HG03175 (cell line): Measurements from ENCODE around the gene NECAP2.
A peak's percentile ranks its signal among the peaks of the same experiment; 100 is the strongest.

Experiments used
- ATAC-seq: cut with Tn5 transposase; IDR thresholded peaks from one replicate; pipeline ENCODE4 v1.9.1; 2021; ENCODE audit warnings: mild to moderate bottlenecking, moderate library complexity; ENCODE audit not compliant: unreplicated experiment

The NECAP2 gene

GRCh38 chr1:16440470-16441281 is at the start of gene NECAP2:
NECAP2 (plus strand) TSS chr1:16440724; CDS start chr1:16440762, 38 bp downstream.
- peak; percentile 91 for ATAC-seq

GRCh38 chr1:16391411-16391810 is 49.1 kb upstream of the NECAP2 start:
- no peak for ATAC-seq

- ATAC-seq: no peak
Measured at GRCh38 chr1:16392740-16393569, 47.6 kb upstream of the NECAP2 start.

GRCh38 chr1:16393570-16394521 is 46.7 kb upstream of the NECAP2 start:
- ATAC-seq: no peak

GRCh38 chr1:16394977-16395376 is 45.5 kb upstream of the NECAP2 start:
- no peak for ATAC-seq

GRCh38 chr1:16396591-16396990 is 43.9 kb upstream of the NECAP2 start:
- no peak for ATAC-seq

- no peak for ATAC-seq
Measured at GRCh38 chr1:16397120-16397519, 43.4 kb upstream of the NECAP2 start.

GRCh38 chr1:16398371-16398953 is 42.1 kb upstream of the NECAP2 start:
- ATAC-seq: no peak

- ATAC-seq: no peak
Measured at GRCh38 chr1:16402742-16403141, 37.8 kb upstream of the NECAP2 start.

- no peak for ATAC-seq
Measured at GRCh38 chr1:16405441-16405840, 35.1 kb upstream of the NECAP2 start.

- no peak for ATAC-seq
Measured at GRCh38 chr1:16406868-16407267, 33.7 kb upstream of the NECAP2 start.

- ATAC-seq: no peak
Measured at GRCh38 chr1:16409536-16410152, 30.9 kb upstream of the NECAP2 start.

- no peak for ATAC-seq
Measured at GRCh38 chr1:16410803-16411202, 29.7 kb upstream of the NECAP2 start.

- no peak for ATAC-seq
Measured at GRCh38 chr1:16413191-16413590, 27.3 kb upstream of the NECAP2 start.

- no peak for ATAC-seq
Measured at GRCh38 chr1:16418823-16419425, 21.6 kb upstream of the NECAP2 start.

- ATAC-seq: peak; percentile 93
Measured at GRCh38 chr1:16420424-16421118, 20.0 kb upstream of the NECAP2 start.

GRCh38 chr1:16421201-16421600 is 19.3 kb upstream of the NECAP2 start:
- no peak for ATAC-seq

GRCh38 chr1:16422041-16422440 is 18.5 kb upstream of the NECAP2 start:
- ATAC-seq: no peak
